GM12872 (cell line): ENCODE measurements around the gene SMCHD1.

Source experiments
- TF ChIP-seq, protein P1 (sequence below): IDR thresholded peaks from 3 replicates; pipeline ENCODE4 v1.5.1; 2011; ENCODE audit warnings: low read depth, mild to moderate bottlenecking, low read length, moderate library complexity; ENCODE audit not compliant: insufficient read depth

Gene SMCHD1

GRCh38 chr18:2655178-2655953 lies at the start of gene SMCHD1:
Gene SMCHD1, plus strand, starts transcription at chr18:2655726. Its CDS starts 350 bp downstream, at chr18:2656076.
- TF ChIP-seq, protein P1, sequence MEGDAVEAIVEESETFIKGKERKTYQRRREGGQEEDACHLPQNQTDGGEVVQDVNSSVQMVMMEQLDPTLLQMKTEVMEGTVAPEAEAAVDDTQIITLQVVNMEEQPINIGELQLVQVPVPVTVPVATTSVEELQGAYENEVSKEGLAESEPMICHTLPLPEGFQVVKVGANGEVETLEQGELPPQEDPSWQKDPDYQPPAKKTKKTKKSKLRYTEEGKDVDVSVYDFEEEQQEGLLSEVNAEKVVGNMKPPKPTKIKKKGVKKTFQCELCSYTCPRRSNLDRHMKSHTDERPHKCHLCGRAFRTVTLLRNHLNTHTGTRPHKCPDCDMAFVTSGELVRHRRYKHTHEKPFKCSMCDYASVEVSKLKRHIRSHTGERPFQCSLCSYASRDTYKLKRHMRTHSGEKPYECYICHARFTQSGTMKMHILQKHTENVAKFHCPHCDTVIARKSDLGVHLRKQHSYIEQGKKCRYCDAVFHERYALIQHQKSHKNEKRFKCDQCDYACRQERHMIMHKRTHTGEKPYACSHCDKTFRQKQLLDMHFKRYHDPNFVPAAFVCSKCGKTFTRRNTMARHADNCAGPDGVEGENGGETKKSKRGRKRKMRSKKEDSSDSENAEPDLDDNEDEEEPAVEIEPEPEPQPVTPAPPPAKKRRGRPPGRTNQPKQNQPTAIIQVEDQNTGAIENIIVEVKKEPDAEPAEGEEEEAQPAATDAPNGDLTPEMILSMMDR = no peak

DNA sequence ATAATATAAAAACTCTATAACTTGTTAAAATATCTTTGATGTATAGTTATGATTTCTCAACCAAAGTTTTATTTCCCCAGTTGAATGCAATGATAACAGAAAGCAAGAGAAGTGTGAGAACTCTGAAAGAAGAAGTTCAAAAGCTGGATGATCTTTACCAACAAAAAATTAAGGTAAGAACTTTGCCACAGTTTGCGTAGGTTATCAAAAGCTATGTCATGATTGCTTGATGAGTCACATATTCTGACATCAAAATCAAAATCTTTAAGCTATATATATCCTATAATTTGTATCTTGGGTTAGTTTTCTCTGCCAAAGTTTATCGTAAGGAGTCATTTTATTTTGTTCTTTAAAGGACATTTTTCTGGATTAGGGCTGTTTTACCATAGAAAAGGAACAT lies 49.2 kb upstream of the SMCHD1 start:
- TF ChIP-seq, protein P1 = no peak

- TF ChIP-seq, protein P1 = no peak
Measured at GRCh38 chr18:2609604-2610003, 45.9 kb upstream of the SMCHD1 start.

DNA sequence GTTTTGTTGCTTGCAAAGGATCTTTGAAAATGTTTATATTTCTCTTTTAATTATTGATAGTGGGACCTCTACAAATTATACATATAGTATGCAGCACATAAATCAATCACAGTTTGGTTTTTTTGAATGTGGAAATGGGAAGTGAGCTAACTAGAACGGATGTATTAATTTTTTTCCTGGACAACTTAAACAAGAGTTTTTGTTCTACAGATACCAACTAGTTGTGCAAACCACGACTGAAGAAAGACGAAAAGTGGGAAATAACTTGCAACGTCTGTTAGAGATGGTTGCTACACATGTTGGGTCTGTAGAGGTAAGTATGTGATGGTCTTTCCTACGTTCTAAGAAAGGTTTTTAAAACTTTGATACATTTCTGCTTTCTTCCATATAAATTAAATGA lies 45.0 kb upstream of the SMCHD1 start:
- TF ChIP-seq, protein P1 = no peak

DNA sequence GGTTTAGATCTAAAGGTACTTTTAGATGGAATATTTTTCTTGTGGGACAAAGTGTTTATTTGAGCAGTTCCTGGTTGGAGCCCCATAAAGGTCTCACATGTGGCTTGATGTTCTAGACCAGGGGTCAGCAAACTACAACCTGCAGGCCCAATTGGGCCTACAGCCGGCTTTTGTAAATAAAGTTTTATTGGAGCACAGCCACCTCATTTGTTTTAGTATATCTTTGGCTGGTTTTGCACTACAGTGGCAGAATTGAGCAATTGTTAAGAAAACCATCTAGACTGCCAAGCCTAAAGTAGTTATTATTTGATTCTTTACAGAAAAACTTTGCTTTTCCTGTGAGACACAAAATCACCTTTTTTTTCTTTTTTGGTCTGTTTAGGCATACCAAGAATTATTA lies 42.5 kb upstream of the SMCHD1 start:
- TF ChIP-seq, protein P1 = no peak

GRCh38 chr18:2617401-2617998 lies 38.0 kb upstream of the SMCHD1 start:
- TF ChIP-seq, protein P1 = no peak

- TF ChIP-seq, protein P1 = no peak
Measured at GRCh38 chr18:2618009-2618408, 37.5 kb upstream of the SMCHD1 start.
